H1 (cell line): ENCODE measurements around the gene COL2A1. TPM values are rescaled to one million over a fixed set of nuclear protein-coding genes. Genes with fewer than 3 reads are reported as not detected.

Source experiments
- CTCF ChIA-PET: fragments of 300-600 bp; sonication (Branson Sonifier 250); formaldehyde crosslinking; loops from one replicate; lab custom pipeline; 2021; ENCODE audit not compliant: partially characterized antibody; lab: Charles Lee
- POLR2A ChIA-PET: fragments of 300-600 bp; sonication (Branson Sonifier 250); formaldehyde crosslinking; loops from one replicate; lab custom pipeline; 2021; ENCODE audit warnings: inconsistent platforms; ENCODE audit not compliant: partially characterized antibody; lab: Charles Lee
- DNase-seq, 2 experiments: peaks; one replicate each; pipeline versions ENCODE4 v3.0.0 to v3.0.0-alpha.2; 2010 to 2022; ENCODE audit warnings: low spot score in 2 of 2, low read depth in 1 of 2, mixed read lengths in 1 of 2
- FAIRE-seq: peaks from 2 replicates; lab custom pipeline; 2011; peaks lifted over from hg19 to GRCh38; lab: Jason Lieb, UNC
- H2AFZ ChIP-seq: 2 replicates; pipeline ENCODE4 v1.8.1; 2012; ENCODE audit warnings: low read length, inconsistent platforms
- H2AK5ac ChIP-seq: 2 replicates; pipeline ENCODE4 v1.6.1; 2013; ENCODE audit warnings: low read depth, low read length
- H2BK120ac ChIP-seq: replicated peaks from 2 replicates; pipeline ENCODE3; 2013; ENCODE audit warnings: low read depth, low read length, inconsistent platforms
- H2BK12ac ChIP-seq: 2 replicates; pipeline ENCODE4 v1.6.1; 2013; ENCODE audit warnings: low read depth, low read length
- H2BK15ac ChIP-seq: 2 replicates; pipeline ENCODE4 v1.6.1; 2013; ENCODE audit warnings: low read length
- H2BK20ac ChIP-seq: 2 replicates; pipeline ENCODE4 v1.6.1; 2013; ENCODE audit warnings: low read length
- H2BK5ac ChIP-seq: 2 replicates; pipeline ENCODE4 v1.6.1; 2013; ENCODE audit warnings: low read depth, low read length
- H3K14ac ChIP-seq: 2 replicates; pipeline ENCODE4 v1.6.1; 2013; ENCODE audit warnings: inconsistent platforms; ENCODE audit not compliant: insufficient read length
- H3K18ac ChIP-seq: 2 replicates; pipeline ENCODE4 v1.6.1; 2013; ENCODE audit warnings: low read length; ENCODE audit errors: extremely low read depth
- H3K23ac ChIP-seq: 2 replicates; pipeline ENCODE4 v1.6.1; 2013; ENCODE audit warnings: inconsistent platforms; ENCODE audit not compliant: insufficient read length
- H3K23me2 ChIP-seq: 2 replicates; pipeline ENCODE4 v1.6.1; 2013; ENCODE audit warnings: low read depth, low read length
- H3K27ac ChIP-seq: 2 replicates; pipeline ENCODE4 v1.6.1; 2011; ENCODE audit warnings: low read depth, low read length, inconsistent platforms
- H3K27me3 ChIP-seq, 4 experiments: replicated peaks in 1 of 4; 1 replicate in 1 of 4; 2 replicates in 3 of 4; pipeline versions ENCODE4 v1.6.1 to v1.8.1; 2011 to 2013; ENCODE audit warnings: low read length in 3 of 4, mild to moderate bottlenecking in 3 of 4, inconsistent platforms in 2 of 4, mixed read lengths in 2 of 4, moderate library complexity in 1 of 4; ENCODE audit not compliant: control insufficient read depth in 3 of 4, insufficient read depth in 3 of 4; ENCODE audit errors: extremely low read depth in 1 of 4
- H3K36me3 ChIP-seq, 4 experiments: 2 replicates each; pipeline versions ENCODE4 v1.6.1 to v1.8.1; 2011 to 2013; ENCODE audit warnings: mild to moderate bottlenecking in 4 of 4, low read length in 3 of 4, moderate library complexity in 2 of 4, control low read depth in 1 of 4, inconsistent platforms in 1 of 4; ENCODE audit not compliant: insufficient read depth in 4 of 4, control insufficient read depth in 2 of 4
- H3K4ac ChIP-seq: replicated peaks from 2 replicates; pipeline ENCODE3; 2013; ENCODE audit warnings: low read length, low read depth, mixed read lengths, inconsistent platforms; ENCODE audit not compliant: insufficient read length
- H3K4me1 ChIP-seq, 4 experiments: replicated peaks in 1 of 4; 1 replicate in 1 of 4; 2 replicates in 3 of 4; pipeline versions ENCODE4 v1.6.1 to v1.8.1; 2011 to 2013; ENCODE audit warnings: low read length in 3 of 4, inconsistent platforms in 2 of 4, mixed read lengths in 1 of 4; ENCODE audit not compliant: insufficient read depth in 4 of 4, control insufficient read depth in 3 of 4
- H3K4me2 ChIP-seq, 2 experiments: 2 replicates each; pipeline versions ENCODE4 v1.6.1 to v1.8.1; 2011 to 2013; ENCODE audit warnings: low read depth in 2 of 2, low read length in 2 of 2, control low read depth in 1 of 2, inconsistent platforms in 1 of 2, mild to moderate bottlenecking in 1 of 2; ENCODE audit not compliant: insufficient read depth in 1 of 2
- H3K4me3 ChIP-seq, 4 experiments: fragments of 200-600, 300-600 bp in 1 of 4; sonication (generic), shearing (Covaris generic), sonication (Bioruptor Twin) in 1 of 4; 2 replicates each; pipeline versions ENCODE4 v1.5.1 to v1.8.1; 2011 to 2016; ENCODE audit warnings: low read length in 4 of 4, low read depth in 3 of 4, control low read depth in 2 of 4, inconsistent platforms in 2 of 4, mild to moderate bottlenecking in 2 of 4, mixed read lengths in 1 of 4, moderate library complexity in 1 of 4; ENCODE audit not compliant: insufficient read depth in 2 of 4; ENCODE audit errors: extremely low read depth in 1 of 4
- H3K56ac ChIP-seq: replicated peaks from 2 replicates; pipeline ENCODE3; 2013; ENCODE audit warnings: low read depth, mild to moderate bottlenecking, mixed read lengths, low read length, inconsistent platforms; ENCODE audit not compliant: insufficient read length
- H3K79me1 ChIP-seq: 2 replicates; pipeline ENCODE4 v1.6.1; 2013; ENCODE audit warnings: low read depth, low read length, control low read depth
- H3K79me2 ChIP-seq, 2 experiments: 2 replicates each; pipeline versions ENCODE4 v1.6.1 to v1.8.1; 2012 to 2013; ENCODE audit warnings: low read length in 2 of 2, mild to moderate bottlenecking in 2 of 2, inconsistent platforms in 1 of 2; ENCODE audit not compliant: insufficient read depth in 2 of 2, control insufficient read depth in 1 of 2
- H3K9ac ChIP-seq, 4 experiments: replicated peaks in 1 of 4; 1 replicate in 1 of 4; 2 replicates in 3 of 4; pipeline versions ENCODE4 v1.6.1 to v1.8.1; 2011 to 2013; ENCODE audit warnings: low read depth in 3 of 4, low read length in 3 of 4, control low read depth in 2 of 4, mild to moderate bottlenecking in 2 of 4, moderate library complexity in 2 of 4, inconsistent platforms in 1 of 4; ENCODE audit errors: extremely low read depth in 1 of 4
- H3K9me3 ChIP-seq, 2 experiments: 2 replicates each; pipeline versions ENCODE4 v1.6.1 to v1.8.1; 2012 to 2013; ENCODE audit warnings: mild to moderate bottlenecking in 2 of 2, moderate library complexity in 2 of 2, control low read depth in 1 of 2, inconsistent platforms in 1 of 2, low read depth in 1 of 2, low read length in 1 of 2, mixed read lengths in 1 of 2; ENCODE audit not compliant: insufficient read depth in 2 of 2
- H4K20me1 ChIP-seq, 2 experiments: replicated peaks in 1 of 2; 2 replicates each; pipeline versions ENCODE3 to v1.8.1; 2011 to 2013; ENCODE audit warnings: inconsistent platforms in 2 of 2, low read length in 2 of 2, mild to moderate bottlenecking in 1 of 2; ENCODE audit not compliant: insufficient read depth in 2 of 2, control insufficient read depth in 1 of 2
- H4K5ac ChIP-seq: 2 replicates; pipeline ENCODE4 v1.6.1; 2013; ENCODE audit warnings: low read length, low read depth, mixed read lengths, inconsistent platforms; ENCODE audit not compliant: insufficient read length
- H4K8ac ChIP-seq: 2 replicates; pipeline ENCODE4 v1.8.0; 2013; ENCODE audit warnings: mild to moderate bottlenecking, moderate library complexity, low read length, inconsistent platforms; ENCODE audit not compliant: insufficient read depth; ENCODE audit errors: extremely low read depth
- H4K91ac ChIP-seq: replicated peaks from 2 replicates; pipeline ENCODE3; 2013; ENCODE audit warnings: low read length, mixed read lengths, inconsistent platforms; ENCODE audit not compliant: insufficient read length
- ATF3 ChIP-seq: IDR thresholded peaks from 2 replicates; pipeline ENCODE4 v1.6.1; 2011; ENCODE audit warnings: low read depth, mild to moderate bottlenecking, low read length; ENCODE audit not compliant: insufficient read depth
- CBX8 ChIP-seq: fragments of 300-800, 300-1000 bp; sonication (generic); IDR thresholded peaks from 2 replicates; pipeline ENCODE4 v1.7.1; 2016; ENCODE audit warnings: low read depth, low read length, borderline replicate concordance
- CHD2 ChIP-seq: IDR thresholded peaks from 2 replicates; pipeline ENCODE4 v1.6.1; 2012; ENCODE audit warnings: low read length, improper control_type of control experiment
- CREB1 ChIP-seq: IDR thresholded peaks from 2 replicates; pipeline ENCODE4 v1.6.1; 2012; ENCODE audit warnings: inconsistent platforms
- EGR1 ChIP-seq: IDR thresholded peaks from 2 replicates; pipeline ENCODE4 v1.6.1; 2011; ENCODE audit warnings: low read depth, low read length, borderline replicate concordance
- MAX ChIP-seq: IDR thresholded peaks from 2 replicates; pipeline ENCODE4 v1.6.1; 2012; ENCODE audit warnings: inconsistent platforms
- PHF8 ChIP-seq: fragments of 200-600 bp; sonication (generic); conservative IDR thresholded peaks from 2 replicates; pipeline ENCODE4 v1.7.1; 2012; ENCODE audit warnings: low read depth, mild to moderate bottlenecking, inconsistent platforms, low read length, moderate library complexity
- RAD21 ChIP-seq, 2 experiments: IDR thresholded peaks in 1 of 2; conservative IDR thresholded peaks in 1 of 2; 2 replicates each; pipeline ENCODE4 v1.6.1; 2011; ENCODE audit warnings: low read depth in 2 of 2, low read length in 2 of 2, improper control_type of control experiment in 1 of 2, inconsistent platforms in 1 of 2, mild to moderate bottlenecking in 1 of 2, moderate library complexity in 1 of 2
- RFX5 ChIP-seq: IDR thresholded peaks from 2 replicates; pipeline ENCODE4 v1.6.1; 2011; ENCODE audit warnings: low read depth, low read length, improper control_type of control experiment, borderline replicate concordance
- SIN3A ChIP-seq, 2 experiments: IDR thresholded peaks in 1 of 2; conservative IDR thresholded peaks in 1 of 2; 2 replicates each; pipeline ENCODE4 v1.6.1; 2011 to 2012; ENCODE audit warnings: low read length in 2 of 2, improper control_type of control experiment in 1 of 2, low read depth in 1 of 2, mild to moderate bottlenecking in 1 of 2
- SRF ChIP-seq: IDR thresholded peaks from 2 replicates; pipeline ENCODE4 v1.6.1; 2011; ENCODE audit warnings: mild to moderate bottlenecking, low read depth, low read length, moderate library complexity
- TAF1 ChIP-seq: IDR thresholded peaks from 2 replicates; pipeline ENCODE4 v1.6.1; 2011; ENCODE audit warnings: mild to moderate bottlenecking, low read depth, low read length
- TEAD4 ChIP-seq: IDR thresholded peaks from 2 replicates; pipeline ENCODE4 v1.6.1; 2012; ENCODE audit warnings: low read depth, low read length, inconsistent platforms, mixed read lengths
- WGBS, 2 experiments: shearing (Covaris generic) in 1 of 2; methylation state at CpG; one replicate each; pipeline versions ENCODE4 v1.1.6 to v1.1.7; 2013 to 2015; ENCODE audit warnings: low lambda C conversion rate in 2 of 2, mixed read lengths in 2 of 2, inconsistent platforms in 1 of 2, low coverage in 1 of 2, missing lambda C conversion rate in 1 of 2; ENCODE audit not compliant: insufficient replicate concordance in 2 of 2, insufficient coverage in 1 of 2, insufficient read length in 1 of 2; ENCODE audit errors: extremely low coverage in 1 of 2, missing lambda C conversion rate in 1 of 2; 5-methylcytosine and 5-hydroxymethylcytosine counted together
- polyA plus RNA-seq, 7 experiments: library from polyadenylated mRNA; depleted of rRNA in 3 of 7; stranded (reverse) in 5 of 7; unstranded in 2 of 7; fragments of >200 nt in 5 of 7; fragments of 200-250 nt in 2 of 7; gene quantifications; 1 replicate in 5 of 7; 2 replicates in 1 of 7; 4 replicates in 1 of 7; pipeline versions ENCODE4 v1.2.1 to v1.2.3, GENCODE V29; 2011 to 2013; ENCODE audit warnings: missing spikeins in 2 of 7, mixed read lengths in 2 of 7
- total RNA-seq: library from RNA; stranded (reverse); fragmentation: NEBNext Ultra II Directional; extraction: Animal tissue kit (Norgen Biotek cat#: 25700); gene quantifications from 2 replicates; pipeline ENCODE4 v1.2.1, GENCODE V29; 2021

COL2A1 gene
- total and polyA plus RNA-seq, 2 of the 8 experiments (the other 6 are each of a cell fraction or from before 2014, with no cell fraction given): 4.2 to 14.6 TPM

GRCh38 chr12:47938594-47938993, 65.7 kb downstream of the COL2A1 start:
- H2BK5ac ChIP-seq: no peak overlapping the region
- no peak for TF ChIP-seq EGR1
- no peak for TF ChIP-seq CREB1
- no peak for TF ChIP-seq PHF8
- TF ChIP-seq SIN3A (conservative IDR thresholded peaks at IDR 0.05 in 1 of 2, IDR thresholded peaks at IDR 0.05 in 1 of 2; ENCODE audit: low read depth in 1 of 2, low read length in 2 of 2): no peak
- TF ChIP-seq RAD21 (IDR thresholded peaks at IDR 0.05 in 1 of 2, conservative IDR thresholded peaks at IDR 0.05 in 1 of 2; ENCODE audit: low read depth in 2 of 2, low read length in 2 of 2): no peak
- no peak for TF ChIP-seq MAX
- TF ChIP-seq CBX8: no peak
- TF ChIP-seq SRF: no peak
- no peak for TF ChIP-seq ATF3
- no peak for TF ChIP-seq TEAD4
- no peak for TF ChIP-seq CHD2
- TF ChIP-seq TAF1: no peak
- no peak for TF ChIP-seq RFX5

More at GRCh38 chr12:47938594-47938993, 65.7 kb downstream of the COL2A1 start:
- Histone ChIP-seq H4K8ac (no peak overlapping the region), H3K14ac (no peak overlapping the region), H4K5ac (no peak overlapping the region), H2BK120ac (no peak overlapping the region), H3K23me2 (peaks cover 3% of the 10 kb centered on the region; the same call in 1 of the 2 replicates), H2BK20ac (no peak overlapping the region), H3K79me1 (no peaks in the 10 kb centered on the region), H3K9ac (no peak overlapping the region), H2BK15ac (no peak overlapping the region), H3K27me3 (peaks cover 0 to 24% (median 16%) of the 10 kb centered on the region in 4 experiments; a peak in 5 of 7 replicates), H4K20me1 (no peaks in the 10 kb centered on the region), H3K4me3 (no peak overlapping the region), H3K27ac (no peak overlapping the region), H3K79me2 (no peaks in the 10 kb centered on the region), H3K4me1 (peaks cover 0 to 16% (median 13%) of the 10 kb centered on the region in 4 experiments; a peak in 5 of 7 replicates), H4K91ac (no peak overlapping the region), H2BK12ac (no peak overlapping the region), H3K18ac (no peak overlapping the region), H2AK5ac (no peak overlapping the region), H3K23ac (no peak overlapping the region), H2AFZ (no peak overlapping the region), H3K4me2 (no peak overlapping the region), H3K9me3 (no peaks in the 10 kb centered on the region), H3K56ac (no peak overlapping the region), H3K4ac (no peak overlapping the region), H3K36me3 (no peaks in the 10 kb centered on the region)
- FAIRE-seq (no peak), DNase-seq (no peak)
- 85% methylated on average over 4 of the region's 4 CpGs; no CpG with 5 or more reads in 1 of the 2 experiments for WGBS, 2 experiments
- POLR2A ChIA-PET: interaction anchor here (0.6 to 1.4 kb wide), 3 partner anchors 22 to 253 kb away, joined by 3 to 4 read pairs (median 3); partner anchors contain the start of gene VDR
- CTCF ChIA-PET: interaction anchor here (1.1 to 1.3 kb wide), 4 partner anchors 12 to 248 kb away, joined by 3 to 4 read pairs (median 4); no protein-coding TSS in a partner anchor
